ENCODE data around the gene FERD3L. TPM values are rescaled to one million over a fixed set of nuclear protein-coding genes. Genes with fewer than 3 reads are reported as not detected.

The FERD3L gene
- total RNA-seq, 2 experiments from 2014 or later: not detected

DNA sequence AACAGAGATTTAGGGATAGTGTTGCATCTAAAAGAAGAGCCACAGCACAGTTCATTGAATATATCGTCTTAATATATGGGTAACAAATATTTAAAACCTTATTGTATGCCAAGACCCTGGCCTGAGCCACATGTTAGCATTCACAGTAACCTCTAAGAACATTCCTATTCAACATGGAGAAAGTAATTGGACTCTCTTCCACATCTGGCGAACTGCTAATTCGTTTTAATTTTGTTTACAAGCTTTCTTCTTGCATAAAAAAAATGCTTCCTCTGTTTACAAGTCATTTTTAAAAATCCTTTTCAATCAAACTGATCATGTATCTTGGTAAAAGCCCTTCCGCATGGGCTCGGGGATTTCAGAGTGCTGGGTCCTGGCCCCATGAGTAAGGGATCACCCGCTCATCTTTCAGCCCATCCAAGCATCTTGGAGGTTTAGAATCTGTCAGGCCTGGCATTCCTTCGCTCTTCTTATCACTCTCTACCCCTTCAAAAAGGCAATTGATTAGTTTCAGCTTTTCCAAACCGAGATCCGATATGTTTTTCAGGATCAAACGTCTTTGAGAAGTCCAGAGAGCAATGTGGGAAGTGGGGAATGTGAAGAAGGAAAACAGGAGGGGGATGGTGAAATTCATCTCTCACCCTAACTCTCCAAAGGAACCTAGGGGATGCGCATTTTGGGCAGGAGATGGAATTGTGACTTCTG, 35.0 kb downstream of the FERD3L start:
- no peak overlapping the region for H3K4me3 Mint-ChIP-seq
- H3K27me3 Mint-ChIP-seq: peaks cover 88% of the 10 kb centered on the region
- TF ChIP-seq, protein P1, sequence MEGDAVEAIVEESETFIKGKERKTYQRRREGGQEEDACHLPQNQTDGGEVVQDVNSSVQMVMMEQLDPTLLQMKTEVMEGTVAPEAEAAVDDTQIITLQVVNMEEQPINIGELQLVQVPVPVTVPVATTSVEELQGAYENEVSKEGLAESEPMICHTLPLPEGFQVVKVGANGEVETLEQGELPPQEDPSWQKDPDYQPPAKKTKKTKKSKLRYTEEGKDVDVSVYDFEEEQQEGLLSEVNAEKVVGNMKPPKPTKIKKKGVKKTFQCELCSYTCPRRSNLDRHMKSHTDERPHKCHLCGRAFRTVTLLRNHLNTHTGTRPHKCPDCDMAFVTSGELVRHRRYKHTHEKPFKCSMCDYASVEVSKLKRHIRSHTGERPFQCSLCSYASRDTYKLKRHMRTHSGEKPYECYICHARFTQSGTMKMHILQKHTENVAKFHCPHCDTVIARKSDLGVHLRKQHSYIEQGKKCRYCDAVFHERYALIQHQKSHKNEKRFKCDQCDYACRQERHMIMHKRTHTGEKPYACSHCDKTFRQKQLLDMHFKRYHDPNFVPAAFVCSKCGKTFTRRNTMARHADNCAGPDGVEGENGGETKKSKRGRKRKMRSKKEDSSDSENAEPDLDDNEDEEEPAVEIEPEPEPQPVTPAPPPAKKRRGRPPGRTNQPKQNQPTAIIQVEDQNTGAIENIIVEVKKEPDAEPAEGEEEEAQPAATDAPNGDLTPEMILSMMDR (IDR thresholded peaks at IDR 0.05): no peak
- ChIA-PET POLR2A (no interaction called here), CTCF (no interaction called here)
- intact Hi-C loops (cut with micrococcal nuclease): loop anchor here (10.0 kb wide), 1 partner anchor 1685 kb away; no protein-coding TSS in a partner anchor
- H3K9me3 Mint-ChIP-seq: peaks cover 5% of the 10 kb centered on the region
- H3K4me1 Mint-ChIP-seq (ENCODE audit: low read depth): no peaks in the 10 kb centered on the region
- no peak overlapping the region for H3K27ac Mint-ChIP-seq
- ATAC-seq (no peak), DNase-seq (no peak)
- no peaks in the 10 kb centered on the region for H3K36me3 Mint-ChIP-seq (ENCODE audit: low read depth)

- intact Hi-C loops (cut with micrococcal nuclease): no loop called here
- peaks cover 86% of the 10 kb centered on the region for H3K27me3 Mint-ChIP-seq
- H3K4me1 Mint-ChIP-seq (ENCODE audit: low read depth): no peaks in the 10 kb centered on the region
- H3K36me3 Mint-ChIP-seq (ENCODE audit: low read depth): no peaks in the 10 kb centered on the region
- CTCF ChIA-PET: no interaction called here
- no peak overlapping the region for H3K27ac Mint-ChIP-seq
- TF ChIP-seq, protein P1 (IDR thresholded peaks at IDR 0.05): no peak
- POLR2A ChIA-PET: no interaction called here
- ATAC-seq (no peak), DNase-seq (no peak)
- no peak overlapping the region for H3K4me3 Mint-ChIP-seq
- H3K9me3 Mint-ChIP-seq: peaks cover 5% of the 10 kb centered on the region
These were observed 35.9 kb downstream of the FERD3L start for GRCh38 chr7:19109000-19109946.

GRCh38 chr7:19107356-19108146, 37.7 kb downstream of the FERD3L start:
- Mint-ChIP-seq H3K9me3 (peaks cover 5% of the 10 kb centered on the region), H3K4me3 (no peak overlapping the region), H3K27ac (no peak overlapping the region), H3K27me3 (peaks cover 80% of the 10 kb centered on the region), H3K4me1 (ENCODE audit: low read depth) (no peaks in the 10 kb centered on the region), H3K36me3 (ENCODE audit: low read depth) (no peaks in the 10 kb centered on the region)
- TF ChIP-seq, protein P1 (IDR thresholded peaks at IDR 0.05): no peak
- ChIA-PET POLR2A (no interaction called here), CTCF (no interaction called here)
- no peak for DNase-seq
- intact Hi-C loops (cut with micrococcal nuclease): no loop called here
- no peak for ATAC-seq

- Mint-ChIP-seq H3K4me1 (ENCODE audit: low read depth) (no peaks in the 10 kb centered on the region), H3K9me3 (peaks cover 5% of the 10 kb centered on the region), H3K27ac (no peak overlapping the region), H3K4me3 (no peak overlapping the region), H3K36me3 (ENCODE audit: low read depth) (no peaks in the 10 kb centered on the region), H3K27me3 (peaks cover 76% of the 10 kb centered on the region)
- intact Hi-C loops (cut with micrococcal nuclease): no loop called here
- no peak for ATAC-seq
- DNase-seq: no peak
- POLR2A ChIA-PET: no interaction called here
- CTCF ChIA-PET: no interaction called here
- TF ChIP-seq, protein P1 (IDR thresholded peaks at IDR 0.05): no peak
These were observed 38.2 kb downstream of the FERD3L start for GRCh38 chr7:19107081-19107355.
